Activated CD8-positive, alpha-beta T cell treated with anti-CD3 and anti-CD28 coated beads, Interleukin-2, amount 10 ng/mL, durations not matched to agents 7 days and 5 days (primary cell): Measurements from ENCODE around the gene IGF1R. TPM values are rescaled to one million over a fixed set of nuclear protein-coding genes. Genes with fewer than 3 reads are reported as not detected.

ENCODE experiments used
- ATAC-seq: fragments of 150-1000 bp; cut with Tn5 transposase; one replicate; pipeline ENCODE4 v1.10.0; 2021; ENCODE audit warnings: moderate library complexity
- CTCF ChIA-PET: fragments of 350-600 bp; sonication (Branson Sonifier 250); formaldehyde crosslinking; loops from one replicate; lab custom pipeline; 2021; ENCODE audit warnings: antibody characterized with exemption; lab: Charles Lee
- POLR2A ChIA-PET: fragments of 350-600 bp; sonication (Branson Sonifier 250); formaldehyde crosslinking; loops from one replicate; lab custom pipeline; 2021; ENCODE audit warnings: antibody characterized with exemption; lab: Charles Lee
- DNase-seq: peaks from one replicate; pipeline ENCODE4 v3.0.0-alpha.2; 2020
- H3K27ac Mint-ChIP-seq: one replicate; pipeline ENCODE4 v1.8.0; 2021; ENCODE audit warnings: mild to moderate bottlenecking, mixed read lengths
- H3K27me3 Mint-ChIP-seq: one replicate; pipeline ENCODE4 v1.8.0; 2021; ENCODE audit warnings: low read depth, mixed read lengths
- H3K36me3 Mint-ChIP-seq: one replicate; pipeline ENCODE4 v1.8.0; 2021; ENCODE audit warnings: low read depth, mixed read lengths
- H3K4me1 Mint-ChIP-seq: one replicate; pipeline ENCODE4 v1.8.0; 2021; ENCODE audit warnings: low read depth, mixed read lengths
- H3K4me3 Mint-ChIP-seq: one replicate; pipeline ENCODE4 v1.8.0; 2021; ENCODE audit warnings: mild to moderate bottlenecking, mixed read lengths
- H3K9me3 Mint-ChIP-seq: one replicate; pipeline ENCODE4 v1.8.0; 2022; ENCODE audit warnings: mixed read lengths; ENCODE audit not compliant: insufficient read depth
- total RNA-seq, 2 experiments: library from RNA; stranded (reverse); gene quantifications; one replicate each; pipeline ENCODE4 v1.2.3, GENCODE V29; 2021

Gene IGF1R
- total RNA-seq, 2 experiments from 2014 or later, result 9.1 to 10.6 TPM

GRCh38 chr15:98868564-98868963, 220.2 kb downstream of the IGF1R start:
- Mint-ChIP-seq H3K9me3 (no peaks in the 10 kb centered on the region), H3K4me1 (peaks cover 8% of the 10 kb centered on the region), H3K4me3 (no peak overlapping the region), H3K27me3 (no peaks in the 10 kb centered on the region), H3K27ac (no peak overlapping the region), H3K36me3 (no peaks in the 10 kb centered on the region)
- no peak for DNase-seq
- ATAC-seq, result no peak
- ChIA-PET POLR2A (no interaction called here), CTCF (interaction anchor here (1.9 kb wide), 1 partner anchor 13 kb away, joined by 8 read pairs; no protein-coding TSS in a partner anchor)

GRCh38 chr15:98870788-98871187, 222.4 kb downstream of the IGF1R start:
- no peak overlapping the region for H3K27ac Mint-ChIP-seq
- POLR2A ChIA-PET, result no interaction called here
- H3K36me3 Mint-ChIP-seq, result no peaks in the 10 kb centered on the region
- ATAC-seq (no peak), DNase-seq (no peak)
- CTCF ChIA-PET, result interaction anchor here (3.8 kb wide), 1 partner anchor 11 kb away, joined by 22 read pairs; no protein-coding TSS in a partner anchor
- no peak overlapping the region for H3K4me3 Mint-ChIP-seq
- H3K27me3 Mint-ChIP-seq, result no peaks in the 10 kb centered on the region
- no peaks in the 10 kb centered on the region for H3K9me3 Mint-ChIP-seq
- peaks cover 14% of the 10 kb centered on the region for H3K4me1 Mint-ChIP-seq

DNA sequence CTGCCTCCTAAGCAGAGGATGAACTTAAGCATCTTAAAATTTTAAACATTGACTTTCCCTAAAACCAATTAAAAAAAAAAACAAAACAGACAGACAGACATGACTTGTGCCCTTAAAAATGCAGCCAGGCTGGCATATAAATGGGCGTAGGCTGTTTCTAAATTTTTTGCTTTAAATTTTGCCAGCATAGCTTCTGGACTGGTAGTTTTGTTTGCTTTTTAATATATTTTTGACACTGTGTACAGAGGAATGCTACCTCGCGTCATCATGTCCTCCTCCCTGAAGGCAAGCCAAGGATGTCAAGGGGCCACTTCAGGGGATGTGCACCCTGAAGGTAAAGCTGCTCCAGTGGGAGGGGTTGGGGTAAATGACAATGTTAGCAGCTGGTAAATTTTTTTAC, 224.4 kb downstream of the IGF1R start:
- Mint-ChIP-seq H3K4me3 (no peak overlapping the region), H3K4me1 (peaks cover 8% of the 10 kb centered on the region), H3K27ac (no peak overlapping the region), H3K27me3 (no peaks in the 10 kb centered on the region), H3K36me3 (no peaks in the 10 kb centered on the region), H3K9me3 (no peaks in the 10 kb centered on the region)
- ATAC-seq (no peak), DNase-seq (no peak)
- POLR2A ChIA-PET, result interaction anchor here (1.2 kb wide), 1 partner anchor 22 kb away, joined by 3 read pairs; no protein-coding TSS in a partner anchor
- CTCF ChIA-PET, result interaction anchor here (1.2 to 3.8 kb wide), 3 partner anchors 9 to 354 kb away, joined by 4 to 22 read pairs (median 4); no protein-coding TSS in a partner anchor

GRCh38 chr15:98873441-98874218, 225.3 kb downstream of the IGF1R start:
- Mint-ChIP-seq H3K9me3 (no peaks in the 10 kb centered on the region), H3K27me3 (no peaks in the 10 kb centered on the region), H3K4me3 (no peak overlapping the region), H3K4me1 (peaks cover 8% of the 10 kb centered on the region), H3K36me3 (no peaks in the 10 kb centered on the region), H3K27ac (no peak overlapping the region)
- ChIA-PET CTCF (interaction anchor here (0.6 to 3.8 kb wide), 5 partner anchors 9 to 355 kb away, joined by 3 to 22 read pairs (median 4); no protein-coding TSS in a partner anchor), POLR2A (interaction anchor here (1.2 kb wide), 1 partner anchor 23 kb away, joined by 3 read pairs; no protein-coding TSS in a partner anchor)
- DNase-seq (no peak), ATAC-seq (no peak)

- Mint-ChIP-seq H3K4me1 (peaks cover 8% of the 10 kb centered on the region), H3K36me3 (no peaks in the 10 kb centered on the region), H3K4me3 (no peak overlapping the region), H3K27ac (no peak overlapping the region), H3K9me3 (no peaks in the 10 kb centered on the region), H3K27me3 (no peaks in the 10 kb centered on the region)
- DNase-seq (no peak), ATAC-seq (no peak)
- ChIA-PET POLR2A (no interaction called here), CTCF (interaction anchor here (0.6 to 3.8 kb wide), 3 partner anchors 8 to 16 kb away, joined by 3 to 22 read pairs (median 4); no protein-coding TSS in a partner anchor)
These were observed 226.0 kb downstream of the IGF1R start for GRCh38 chr15:98874370-98874769.

DNA sequence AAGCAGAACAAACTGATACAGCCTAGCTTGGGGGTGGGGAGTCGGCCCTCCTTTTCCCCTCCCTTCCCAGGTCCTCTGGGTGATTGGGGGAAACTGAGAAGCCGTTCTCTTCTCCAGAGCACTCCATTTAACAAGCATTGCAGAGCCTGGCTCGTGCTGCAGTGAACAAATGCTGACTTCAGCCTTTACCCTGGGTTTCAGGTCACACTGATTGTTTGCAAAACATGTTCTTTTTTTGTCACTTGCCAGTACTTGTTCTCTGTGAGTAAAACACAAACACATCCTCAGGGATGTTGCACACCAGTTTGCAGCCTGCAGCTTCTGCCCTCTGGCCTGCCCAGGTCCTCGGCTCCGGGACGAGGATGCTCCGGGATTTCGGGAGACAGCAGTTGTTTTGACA, 226.4 kb downstream of the IGF1R start:
- Mint-ChIP-seq H3K36me3 (no peaks in the 10 kb centered on the region), H3K27me3 (no peaks in the 10 kb centered on the region), H3K9me3 (no peaks in the 10 kb centered on the region), H3K4me3 (no peak overlapping the region), H3K27ac (no peak overlapping the region), H3K4me1 (peaks cover 8% of the 10 kb centered on the region)
- CTCF ChIA-PET, result no interaction called here
- no peak for DNase-seq
- POLR2A ChIA-PET, result no interaction called here
- ATAC-seq, result no peak

DNA sequence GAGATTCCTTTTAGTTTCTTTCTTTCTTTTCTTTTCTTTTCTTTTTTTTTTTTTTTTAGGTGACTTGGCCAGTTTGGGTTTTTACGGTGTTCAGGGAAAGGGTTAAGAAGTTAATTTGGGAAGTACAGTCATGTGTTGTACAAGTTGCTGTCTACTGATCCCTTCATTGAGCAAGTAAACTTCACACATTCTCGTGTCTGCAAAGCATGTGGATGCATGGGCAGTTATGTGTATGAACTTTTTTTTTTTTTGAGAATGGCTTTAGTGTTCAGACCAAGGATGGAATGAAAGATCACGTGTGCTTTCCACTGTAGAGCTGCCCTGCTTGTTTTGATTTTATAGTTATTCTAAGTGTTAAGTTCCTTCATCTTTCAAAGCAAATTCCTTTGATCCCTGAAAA, 227.0 kb downstream of the IGF1R start:
- Mint-ChIP-seq H3K27ac (no peak overlapping the region), H3K4me1 (peaks cover 8% of the 10 kb centered on the region), H3K27me3 (no peaks in the 10 kb centered on the region), H3K4me3 (no peak overlapping the region), H3K9me3 (no peaks in the 10 kb centered on the region), H3K36me3 (no peaks in the 10 kb centered on the region)
- ChIA-PET POLR2A (no interaction called here), CTCF (no interaction called here)
- no peak for ATAC-seq
- no peak for DNase-seq

DNA sequence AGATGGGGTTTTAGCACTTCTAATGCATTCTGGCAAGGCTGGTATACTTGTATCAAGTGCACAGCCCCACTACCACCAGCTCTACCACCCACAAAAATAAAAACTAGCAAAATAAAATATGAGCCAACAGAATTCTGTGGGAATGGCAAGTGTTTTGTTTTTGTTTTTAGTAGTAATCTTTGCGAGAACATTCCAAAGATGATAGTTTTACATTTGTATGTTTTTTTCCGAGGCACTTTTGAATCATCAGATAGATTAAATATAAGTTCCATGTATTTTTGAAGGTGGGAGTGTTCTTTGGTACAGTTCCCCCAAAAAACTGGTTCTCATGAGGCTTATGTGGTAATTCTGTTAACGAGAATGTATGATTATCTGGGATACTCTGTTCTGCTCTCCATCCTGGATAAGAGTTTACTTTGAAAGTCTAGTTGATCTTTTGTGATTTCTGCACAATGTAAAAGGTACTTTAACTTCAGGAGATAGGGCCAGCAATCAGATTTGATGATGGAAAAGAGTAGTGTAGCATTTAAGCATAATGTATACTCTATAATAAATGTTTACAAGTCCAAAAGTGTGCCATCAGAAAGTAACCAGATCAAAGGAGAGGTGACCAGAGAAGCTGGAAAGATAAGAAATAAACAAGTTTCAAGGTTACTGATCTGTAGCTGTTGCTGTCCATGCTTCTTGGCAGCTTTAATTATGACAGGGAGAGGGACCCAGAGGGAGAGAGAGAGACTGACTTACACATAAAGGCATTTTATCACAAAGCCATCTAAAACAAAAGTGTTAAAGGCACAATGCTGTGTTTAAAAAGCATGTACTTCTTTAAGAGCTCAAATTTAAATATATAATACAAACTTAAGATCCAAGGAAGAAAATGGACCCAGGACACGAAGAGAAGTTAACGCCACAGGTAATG, 228.4 kb downstream of the IGF1R start:
- H3K4me3 Mint-ChIP-seq, result no peak overlapping the region
- DNase-seq (no peak), ATAC-seq (no peak)
- no peaks in the 10 kb centered on the region for H3K27me3 Mint-ChIP-seq
- no peaks in the 10 kb centered on the region for H3K9me3 Mint-ChIP-seq
- no peak overlapping the region for H3K27ac Mint-ChIP-seq
- ChIA-PET POLR2A (no interaction called here), CTCF (no interaction called here)
- H3K36me3 Mint-ChIP-seq, result no peaks in the 10 kb centered on the region
- peaks cover 8% of the 10 kb centered on the region for H3K4me1 Mint-ChIP-seq

GRCh38 chr15:98878172-98878571, 229.8 kb downstream of the IGF1R start:
- H3K9me3 Mint-ChIP-seq, result no peaks in the 10 kb centered on the region
- H3K4me1 Mint-ChIP-seq, result peaks cover 8% of the 10 kb centered on the region
- ATAC-seq, result no peak
- no peak for DNase-seq
- no peaks in the 10 kb centered on the region for H3K36me3 Mint-ChIP-seq
- no peaks in the 10 kb centered on the region for H3K27me3 Mint-ChIP-seq
- ChIA-PET POLR2A (no interaction called here), CTCF (no interaction called here)
- no peak overlapping the region for H3K4me3 Mint-ChIP-seq
- H3K27ac Mint-ChIP-seq, result no peak overlapping the region

DNA sequence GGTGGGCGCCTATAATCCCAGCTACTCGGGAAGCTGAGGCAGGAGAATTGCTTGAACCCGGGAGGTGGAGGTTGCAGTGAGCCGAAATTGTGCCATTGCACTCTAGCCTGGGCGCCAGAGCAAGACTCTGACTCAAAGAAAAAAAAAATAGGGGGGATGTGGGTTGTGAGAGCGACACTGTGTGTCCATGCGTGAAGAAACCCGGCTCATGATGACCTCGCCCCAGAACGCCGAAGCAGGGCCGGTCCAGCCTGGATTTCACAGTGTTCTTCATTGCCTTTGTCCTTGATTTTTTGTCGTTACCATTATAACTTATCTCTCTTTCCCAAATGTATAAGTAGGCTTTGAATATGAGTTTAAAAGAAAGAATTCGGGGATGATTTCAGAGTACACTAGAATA, 230.5 kb downstream of the IGF1R start:
- POLR2A ChIA-PET, result no interaction called here
- Mint-ChIP-seq H3K36me3 (no peaks in the 10 kb centered on the region), H3K4me3 (no peak overlapping the region), H3K4me1 (peaks cover 3% of the 10 kb centered on the region), H3K27me3 (no peaks in the 10 kb centered on the region), H3K9me3 (no peaks in the 10 kb centered on the region), H3K27ac (no peak overlapping the region)
- no peak for DNase-seq
- CTCF ChIA-PET, result no interaction called here
- ATAC-seq, result no peak

DNA sequence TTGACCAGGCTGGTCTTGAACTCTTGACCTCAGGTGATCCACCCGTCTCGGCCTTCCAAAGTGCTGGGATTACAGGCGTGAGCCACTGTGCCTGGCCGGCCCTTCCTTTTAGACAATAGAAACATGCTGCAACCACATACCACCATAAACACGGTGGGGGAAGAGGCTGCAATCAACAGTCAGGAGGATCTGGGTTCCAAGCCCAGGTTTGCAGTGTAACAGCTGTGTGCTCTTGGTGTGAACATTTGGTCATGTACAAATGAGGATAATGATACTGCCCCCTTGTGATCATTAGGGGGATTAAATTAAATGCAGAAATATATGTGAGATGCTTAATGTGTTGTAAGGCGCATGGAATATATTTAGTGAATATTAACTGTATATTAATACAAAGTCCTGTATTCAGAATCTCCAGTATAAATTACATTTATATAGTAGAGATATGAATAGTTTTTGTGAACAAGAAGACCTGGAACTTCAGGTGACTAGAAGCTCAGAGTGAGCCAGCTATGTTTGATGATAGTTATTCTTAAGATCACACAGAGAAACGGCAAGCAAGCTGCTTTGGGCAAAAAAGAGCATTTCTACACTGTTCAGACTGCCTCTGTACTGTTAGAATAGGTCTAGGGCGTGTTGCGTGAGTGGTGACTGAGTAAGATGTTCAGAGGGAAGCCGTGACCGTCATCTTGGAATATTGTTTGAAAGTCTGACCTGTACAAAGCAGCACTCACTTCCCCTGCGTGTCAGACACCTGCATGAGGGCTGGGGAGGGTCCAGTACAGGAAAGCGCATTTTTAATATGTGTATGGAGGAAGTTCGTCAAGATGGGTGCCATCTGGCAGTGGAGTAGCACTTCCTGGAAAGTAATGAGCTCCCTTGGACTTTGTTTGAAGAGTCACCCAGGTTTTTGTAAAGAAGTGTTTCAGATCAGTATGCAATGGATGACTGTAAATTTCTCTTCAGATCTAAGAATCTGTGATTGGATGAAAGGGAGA, 233.5 kb downstream of the IGF1R start:
- POLR2A ChIA-PET, result no interaction called here
- ATAC-seq, result peak; percentile 61
- Mint-ChIP-seq H3K4me1 (no peaks in the 10 kb centered on the region), H3K36me3 (no peaks in the 10 kb centered on the region), H3K27me3 (no peaks in the 10 kb centered on the region), H3K4me3 (no peak overlapping the region), H3K27ac (no peak overlapping the region), H3K9me3 (no peaks in the 10 kb centered on the region)
- CTCF ChIA-PET, result interaction anchor here (0.7 to 4.8 kb wide), 29 partner anchors 9 to 370 kb away, joined by 3 to 33 read pairs (median 4); no protein-coding TSS in a partner anchor
- DNase-seq, result peak; percentile 22
